Measurements from ENCODE around the gene COL26A1.

COL26A1 gene

DNA sequence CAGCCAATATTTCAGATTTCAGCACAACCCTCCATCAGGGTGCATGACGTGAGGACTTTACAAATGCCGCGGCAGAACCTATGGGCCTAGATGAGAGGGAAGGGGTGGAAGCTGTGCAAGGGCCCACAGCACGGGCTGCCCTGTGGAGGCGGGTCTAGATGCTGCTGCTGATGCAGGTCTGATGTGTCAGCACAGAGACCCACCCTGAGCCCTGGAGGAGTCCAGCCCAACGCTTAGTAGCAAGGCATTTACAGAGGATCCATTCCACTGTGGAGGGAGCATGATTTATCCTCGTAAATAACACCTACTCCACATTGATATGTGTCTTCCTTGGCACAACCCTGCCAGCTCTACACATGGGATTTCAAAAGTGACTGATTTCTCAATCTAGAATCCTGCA lies 217.9 kb downstream of the COL26A1 start:
- no peak for DNase-seq

DNA sequence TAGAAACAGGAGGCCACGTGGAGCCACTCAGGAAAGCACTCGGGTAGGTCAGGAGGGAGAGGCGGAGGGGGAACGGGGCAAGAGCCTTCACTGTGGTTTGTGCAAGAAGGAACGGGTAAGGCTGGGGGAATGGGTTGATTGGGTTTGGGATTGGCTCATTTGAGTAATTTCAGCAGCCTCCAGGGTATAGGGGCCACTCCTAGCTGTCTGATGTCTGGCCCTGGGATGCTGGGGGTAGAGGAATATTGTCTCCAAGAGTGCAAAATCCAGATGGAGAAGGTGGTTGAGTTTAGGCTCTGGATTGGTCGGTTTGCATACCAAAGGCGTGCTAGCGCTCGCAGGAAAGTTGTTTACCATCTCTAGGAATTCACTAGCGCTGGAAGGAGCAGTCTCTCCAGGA lies 219.2 kb downstream of the COL26A1 start:
- no peak for DNase-seq

DNA sequence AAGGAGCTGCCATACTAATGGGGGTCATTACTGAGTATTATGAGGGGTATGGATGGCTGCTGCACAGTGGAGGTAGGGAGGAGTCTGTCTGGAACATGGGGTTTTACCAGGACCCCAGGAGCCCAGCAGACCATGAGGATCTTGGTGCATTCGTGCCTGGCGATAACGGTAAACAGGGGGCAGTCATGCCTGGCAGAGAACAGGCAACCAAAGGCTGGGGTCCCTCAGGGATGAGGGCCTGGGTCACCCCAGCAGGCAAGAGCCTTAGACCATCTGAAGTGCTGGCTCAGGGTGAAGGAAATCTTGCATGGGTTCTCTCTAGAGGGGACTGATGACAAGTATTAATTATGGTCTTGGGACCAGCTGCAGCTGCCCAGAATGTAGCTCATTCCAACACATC lies 220.3 kb downstream of the COL26A1 start:
- DNase-seq: no peak

DNA sequence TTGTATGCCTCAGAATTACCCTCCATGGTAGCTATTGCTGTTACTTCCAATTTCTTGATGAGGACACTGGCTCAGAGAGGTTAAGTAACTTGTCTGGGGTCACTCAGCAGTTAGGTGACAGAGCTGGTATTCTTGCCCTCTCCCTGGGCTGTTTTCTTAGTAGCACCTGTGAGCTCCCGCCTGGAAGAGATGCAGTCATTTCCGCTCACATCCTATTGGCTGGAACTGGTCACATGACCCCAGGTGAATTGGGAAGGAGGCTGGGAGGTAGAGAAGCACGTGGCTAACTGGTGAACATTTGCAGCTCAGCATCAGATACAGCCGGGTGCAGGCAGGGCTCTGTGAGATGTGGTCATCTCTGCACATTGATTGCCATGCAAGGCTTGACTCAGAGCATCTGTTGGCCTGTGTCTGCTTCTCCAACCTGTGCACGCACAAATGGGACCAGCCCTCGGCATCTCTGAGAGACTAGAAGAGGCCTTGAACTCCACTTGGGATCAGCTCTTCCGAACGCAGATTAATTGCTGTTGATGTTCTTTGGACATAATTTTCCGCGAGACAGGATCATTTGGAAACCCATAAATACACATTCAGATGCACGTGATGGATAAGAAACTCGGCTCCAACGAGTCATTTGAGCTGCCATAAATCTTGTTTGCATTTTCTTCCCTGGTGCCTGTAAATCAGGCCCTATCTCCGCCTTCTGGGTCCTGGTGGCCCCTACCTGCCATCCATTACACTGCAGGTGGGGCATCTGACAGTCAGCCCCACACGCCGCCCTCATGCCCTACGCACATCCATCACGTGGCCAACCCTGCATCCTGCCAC lies 223.6 kb downstream of the COL26A1 start:
- DNase-seq: no peak

GRCh38 chr7:101586906-101587677 lies 224.4 kb downstream of the COL26A1 start:
- DNase-seq: no peak

DNA sequence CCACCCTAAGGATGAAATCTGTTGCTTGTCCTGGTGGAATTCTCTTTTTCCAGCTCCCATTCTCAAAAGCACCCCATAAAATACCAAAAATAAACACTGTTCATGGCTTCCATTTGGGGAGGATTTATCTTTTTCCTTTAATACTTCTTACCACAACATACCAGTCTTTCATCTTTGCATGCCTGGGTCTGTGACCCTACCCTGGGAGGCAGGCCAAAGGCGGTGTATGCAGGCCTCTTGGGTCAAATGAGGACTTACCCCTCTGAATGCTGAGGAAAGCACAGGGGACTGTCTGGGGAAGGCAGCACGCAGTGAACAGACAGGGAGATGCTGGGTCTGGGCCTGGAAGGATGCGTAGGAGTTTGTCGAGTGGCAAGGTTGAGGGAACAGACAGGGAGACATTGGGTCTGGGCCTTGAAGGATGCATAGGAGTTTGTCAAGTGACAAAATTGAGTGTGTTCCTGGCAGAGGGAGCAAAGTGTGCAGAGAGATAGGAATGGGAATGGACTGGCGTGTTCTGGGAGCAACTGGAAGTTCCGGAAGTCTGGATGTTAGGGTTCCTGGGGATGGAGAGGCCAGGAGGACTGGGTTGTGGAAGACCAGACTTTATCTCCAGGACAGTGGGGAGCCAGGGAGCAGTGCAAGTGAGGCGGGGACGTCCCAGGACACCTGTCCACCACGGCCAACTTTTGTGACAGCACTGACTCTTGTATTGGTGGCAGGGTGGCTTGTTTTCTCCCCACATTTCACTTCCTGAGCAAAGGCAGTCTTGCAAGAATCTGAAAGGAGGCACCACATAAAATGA lies 225.7 kb downstream of the COL26A1 start:
- no peak for DNase-seq

DNA sequence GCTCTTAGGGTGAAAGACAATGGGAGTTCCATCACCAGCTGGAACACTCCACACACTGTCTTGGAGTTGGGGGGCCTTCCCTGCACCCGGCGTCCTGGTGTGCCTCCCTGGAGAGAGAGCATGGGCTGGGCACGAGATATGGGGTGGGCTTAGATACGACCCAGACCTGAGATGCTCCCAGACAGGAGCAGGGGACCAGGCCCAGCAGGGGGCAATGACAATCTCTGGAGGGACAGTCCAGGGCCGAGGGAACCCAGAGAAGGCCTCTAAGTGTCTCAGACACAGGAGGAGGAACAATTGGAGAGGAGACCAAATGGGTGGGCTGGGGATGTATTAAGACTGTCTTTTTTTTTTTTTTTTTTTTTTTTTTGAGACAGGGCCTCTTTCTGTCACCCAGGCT lies 226.4 kb downstream of the COL26A1 start:
- no peak for DNase-seq

DNA sequence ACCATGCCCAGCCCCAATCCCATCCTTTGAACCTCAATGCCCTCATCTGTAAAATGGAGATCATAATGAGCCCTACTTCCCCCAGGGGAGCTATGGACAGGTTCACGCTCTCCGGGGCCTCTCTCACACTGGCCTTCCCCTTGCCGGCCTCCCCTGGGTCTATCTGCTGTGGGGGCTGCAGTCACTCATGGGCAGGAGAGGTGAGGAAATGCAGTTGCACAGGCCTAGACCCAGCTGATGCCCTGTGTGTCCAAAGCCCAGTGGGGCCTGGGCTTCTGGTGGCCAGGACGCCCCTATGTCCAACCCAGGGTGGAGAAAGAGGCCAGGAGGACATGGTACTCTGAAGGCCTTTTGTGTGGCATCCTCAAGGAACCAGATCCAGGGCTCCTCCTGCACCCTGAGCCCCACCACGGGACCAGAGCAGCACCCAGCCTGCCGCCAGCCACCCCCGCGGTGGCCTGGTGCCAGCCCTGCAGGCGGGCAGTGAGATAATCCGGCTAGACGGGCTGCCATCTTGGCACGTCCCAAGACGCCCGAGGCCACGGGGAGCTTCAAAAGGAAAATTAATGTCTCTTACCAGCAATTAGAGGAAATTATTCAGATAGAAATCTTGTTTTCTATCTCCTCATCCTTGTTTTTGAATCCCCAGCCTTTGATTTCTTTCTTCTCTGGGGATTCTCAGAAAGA lies 227.4 kb downstream of the COL26A1 start:
- DNase-seq: no peak

DNA sequence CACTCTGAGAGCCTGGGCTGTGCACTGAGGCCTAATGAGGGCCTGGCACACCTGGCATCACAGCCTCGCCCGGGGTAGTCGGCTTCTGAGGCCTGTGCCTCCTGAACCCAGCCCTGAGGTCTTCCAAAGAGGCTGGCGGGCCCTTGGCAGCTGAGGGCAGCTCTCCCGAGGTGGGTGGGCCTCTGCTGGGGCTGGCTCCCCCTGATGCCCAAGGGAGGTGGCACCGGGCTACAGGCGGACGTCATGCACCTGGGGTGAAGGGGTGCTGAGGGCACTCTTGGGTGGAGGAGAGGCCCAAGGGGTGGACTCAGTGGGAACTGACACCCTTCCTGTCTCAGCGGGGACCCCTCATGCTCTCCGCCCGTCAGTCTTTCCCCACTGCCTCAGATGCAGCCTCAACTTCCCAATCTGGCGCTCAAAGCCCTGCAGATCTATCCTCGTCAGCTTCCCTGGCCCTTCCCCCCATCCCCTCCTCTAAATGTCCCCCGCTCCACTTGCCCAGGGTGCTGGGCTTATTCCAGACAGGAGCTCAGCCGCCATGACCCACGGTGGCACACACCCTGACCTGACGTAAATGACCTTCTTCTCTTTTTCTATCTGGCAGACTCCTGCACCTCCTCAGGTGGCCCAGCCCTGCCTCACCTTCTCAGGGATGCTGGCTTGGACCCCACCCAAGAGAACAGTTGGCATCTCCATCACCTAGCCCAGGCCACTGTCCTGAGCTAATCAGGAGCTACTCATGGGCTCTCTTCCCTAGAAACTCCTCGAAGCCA lies 228.2 kb downstream of the COL26A1 start:
- no peak for DNase-seq

- no peak for DNase-seq
These were observed 228.8 kb downstream of the COL26A1 start for GRCh38 chr7:101591504-101591903.

DNA sequence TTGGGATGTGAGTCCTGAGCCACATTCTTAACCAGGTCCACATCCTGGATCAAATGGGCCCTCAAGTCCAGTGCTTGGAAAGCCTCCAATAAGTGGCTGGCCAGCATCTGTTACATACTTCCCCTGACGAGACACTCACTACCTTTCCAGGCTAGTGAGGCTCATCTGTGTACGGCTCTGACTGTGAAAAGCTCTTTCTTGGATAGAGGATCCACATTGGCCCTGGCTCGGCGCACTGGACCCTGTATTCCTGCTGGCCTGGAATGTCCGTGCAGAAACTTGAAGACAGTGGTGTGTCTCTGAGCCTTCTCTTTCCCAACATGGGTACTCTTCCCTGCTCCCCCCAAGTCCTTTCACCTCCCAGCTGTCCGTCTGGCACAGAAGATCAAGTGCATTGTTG lies 230.9 kb downstream of the COL26A1 start:
- no peak for DNase-seq

- DNase-seq: no peak
These were observed 232.1 kb downstream of the COL26A1 start for GRCh38 chr7:101594790-101595189.

- no peak for DNase-seq
These were observed 232.6 kb downstream of the COL26A1 start for GRCh38 chr7:101595246-101595645.

DNA sequence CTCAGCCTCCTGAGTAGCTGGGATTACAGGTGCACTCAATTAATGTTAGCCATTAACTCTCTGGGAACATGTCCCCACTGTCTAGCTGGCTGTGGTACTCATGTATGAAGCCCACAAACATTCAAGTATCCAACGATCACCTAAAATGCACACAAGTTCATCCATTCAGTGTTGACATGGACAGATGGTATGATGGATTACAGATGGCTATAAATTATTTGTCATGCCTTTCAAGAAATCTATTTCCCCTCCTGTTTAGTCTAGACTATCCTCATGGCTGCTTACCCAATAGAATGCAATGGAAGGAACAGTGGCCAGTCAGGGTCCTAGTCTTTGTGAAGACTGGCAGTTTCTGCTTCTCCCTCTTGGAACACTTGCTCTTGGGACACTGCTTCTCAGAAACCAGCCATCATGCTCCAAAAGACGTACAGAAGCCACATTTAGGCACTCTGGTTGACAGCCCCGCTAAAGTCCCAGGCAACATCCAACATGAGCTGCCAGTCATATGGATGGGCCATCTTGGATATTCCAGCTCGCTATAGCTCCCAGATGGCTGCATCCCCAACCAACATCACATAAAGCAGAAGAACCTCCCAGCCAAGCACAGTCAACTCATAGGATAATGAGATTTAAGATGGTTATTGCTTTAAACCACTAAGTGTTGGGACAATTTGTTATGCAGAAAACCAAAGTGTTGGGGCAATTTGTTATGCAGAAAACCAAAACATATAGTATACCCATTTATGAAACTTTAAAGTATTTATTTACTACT lies 233.3 kb downstream of the COL26A1 start:
- no peak for DNase-seq

- DNase-seq: no peak
These were observed 234.2 kb downstream of the COL26A1 start for GRCh38 chr7:101596898-101597297.

GRCh38 chr7:101597941-101598340 lies 235.3 kb downstream of the COL26A1 start:
- no peak for DNase-seq

- DNase-seq: peak; percentile 76
These were observed 235.8 kb downstream of the COL26A1 start for GRCh38 chr7:101598422-101598985.

DNA sequence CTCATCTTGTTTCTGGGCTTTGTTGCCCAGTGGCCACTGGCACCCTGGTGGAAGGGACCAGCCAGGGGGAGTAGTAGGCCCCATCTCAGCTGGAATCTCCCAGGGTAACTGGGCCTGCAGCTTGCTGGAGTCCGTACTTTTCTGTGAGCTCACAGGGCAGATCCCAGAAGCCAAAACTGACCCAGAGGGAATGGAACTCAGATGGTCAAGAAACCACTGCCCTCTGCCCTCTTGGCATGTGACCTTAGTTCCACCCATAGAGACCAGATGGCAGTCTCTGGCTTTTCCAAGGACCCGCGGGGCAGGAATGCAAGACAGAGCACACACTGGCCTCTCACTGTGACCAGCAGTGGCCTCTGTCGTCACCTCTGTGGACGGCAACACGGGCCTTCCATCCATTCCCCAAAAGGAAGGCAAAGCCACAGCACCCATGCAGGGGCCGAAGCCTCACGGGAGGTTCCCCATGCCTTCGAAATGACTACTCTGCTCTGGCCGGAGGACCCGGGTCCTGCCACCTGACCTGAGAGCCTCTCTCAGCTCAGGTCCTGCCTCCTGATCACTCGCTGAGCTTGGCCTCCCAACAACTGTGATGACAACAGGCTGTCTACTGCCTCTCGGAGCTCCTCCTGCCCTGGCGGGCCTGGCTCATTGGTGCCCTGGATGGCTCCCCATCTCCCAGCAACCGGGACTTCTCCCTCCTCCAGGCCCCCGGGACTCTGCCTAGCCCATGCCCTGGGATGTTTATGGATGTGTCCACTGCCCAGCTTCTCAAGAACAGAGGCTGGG lies 236.5 kb downstream of the COL26A1 start:
- DNase-seq: no peak

GRCh38 chr7:101599787-101600186 lies 237.1 kb downstream of the COL26A1 start:
- DNase-seq: no peak

- DNase-seq: no peak
These were observed 239.4 kb downstream of the COL26A1 start for GRCh38 chr7:101602082-101602481.

Measured in femur (tissue), 1 donor.